ENCODE data around the gene PLEKHH2.

The PLEKHH2 gene

DNA sequence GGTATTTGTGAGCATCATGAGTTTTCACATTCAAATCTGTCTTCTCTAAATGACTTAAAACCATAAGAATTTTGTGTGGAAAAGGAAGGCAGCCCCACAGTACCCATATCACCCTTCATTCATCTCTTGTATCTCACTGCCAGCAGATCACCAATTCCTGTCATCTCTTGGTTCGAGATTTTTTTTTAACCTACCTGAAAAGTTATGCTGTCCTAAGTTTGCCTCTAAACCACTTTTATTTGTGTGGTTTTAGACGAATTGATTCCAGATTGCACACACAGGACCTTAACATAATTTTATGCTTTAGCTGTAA is 169.6 kb downstream of the PLEKHH2 start:
- H3K4me3 ChIP-seq (replicated peaks; ENCODE audit: insufficient read depth, low read length) = no peak overlapping the region
- no peaks in the 10 kb centered on the region for H3K27me3 ChIP-seq (ENCODE audit: insufficient read depth, poor library complexity, severe bottlenecking)
- TF ChIP-seq CTCF (IDR thresholded peaks at IDR 0.05; ENCODE audit: insufficient read depth, low read length) = no peak
- TF ChIP-seq GABPA (IDR thresholded peaks at IDR 0.05; ENCODE audit: low read depth) = no peak
- TF ChIP-seq SPI1 (IDR thresholded peaks at IDR 0.05; ENCODE audit: borderline replicate concordance, low read depth) = no peak
- no peak overlapping the region for H3K27ac ChIP-seq (replicated peaks)
- DNase-seq (ENCODE audit: low read depth in 1 of 2, low spot score in 1 of 2) = no peak

DNA sequence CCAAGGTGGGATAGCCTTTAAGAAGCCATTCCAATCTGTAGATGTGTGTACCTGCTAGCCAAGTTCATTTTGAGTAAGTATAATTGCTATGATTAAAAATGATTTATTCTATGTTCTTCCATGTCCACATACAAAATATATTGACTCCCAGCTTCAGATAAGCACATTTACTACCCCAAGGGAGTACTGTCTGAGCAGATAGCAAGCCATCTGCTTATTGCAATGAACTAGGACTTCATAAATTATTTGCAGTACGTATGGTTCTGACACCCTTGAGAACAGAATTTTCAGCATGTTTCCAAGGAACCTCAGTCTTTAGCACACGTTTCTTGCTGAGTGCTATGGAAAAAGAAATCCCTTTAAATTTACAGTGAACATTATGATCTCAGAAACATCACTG is 173.4 kb downstream of the PLEKHH2 start:
- H3K27me3 ChIP-seq (ENCODE audit: insufficient read depth, poor library complexity, severe bottlenecking) = no peaks in the 10 kb centered on the region
- H3K4me3 ChIP-seq (replicated peaks; ENCODE audit: insufficient read depth, low read length) = no peak overlapping the region
- TF ChIP-seq REST (IDR thresholded peaks at IDR 0.05; ENCODE audit: insufficient replicate concordance, low read depth) (no peak), SPI1 (IDR thresholded peaks at IDR 0.05; ENCODE audit: borderline replicate concordance, low read depth) (no peak), CTCF (IDR thresholded peaks at IDR 0.05; ENCODE audit: insufficient read depth, low read length) (no peak), GABPA (IDR thresholded peaks at IDR 0.05; ENCODE audit: low read depth) (no peak), POLR2AphosphoS5 (IDR thresholded peaks at IDR 0.05; ENCODE audit: low read depth) (no peak)
- no peak overlapping the region for H3K27ac ChIP-seq (replicated peaks)
- DNase-seq (ENCODE audit: low read depth in 1 of 2, low spot score in 1 of 2) = no peak

GRCh38 chr2:43810888-43811287 is 173.8 kb downstream of the PLEKHH2 start:
- no peaks in the 10 kb centered on the region for H3K27me3 ChIP-seq (ENCODE audit: insufficient read depth, poor library complexity, severe bottlenecking)
- DNase-seq (ENCODE audit: low read depth in 1 of 2, low spot score in 1 of 2) = no peak
- TF ChIP-seq POLR2AphosphoS5 (IDR thresholded peaks at IDR 0.05; ENCODE audit: low read depth) = no peak
- no peak for TF ChIP-seq SPI1 (IDR thresholded peaks at IDR 0.05; ENCODE audit: borderline replicate concordance, low read depth)
- no peak for TF ChIP-seq REST (IDR thresholded peaks at IDR 0.05; ENCODE audit: insufficient replicate concordance, low read depth)
- no peak for TF ChIP-seq CTCF (IDR thresholded peaks at IDR 0.05; ENCODE audit: insufficient read depth, low read length)
- no peak for TF ChIP-seq GABPA (IDR thresholded peaks at IDR 0.05; ENCODE audit: low read depth)
- H3K27ac ChIP-seq (replicated peaks) = no peak overlapping the region
- no peak overlapping the region for H3K4me3 ChIP-seq (replicated peaks; ENCODE audit: insufficient read depth, low read length)

DNA sequence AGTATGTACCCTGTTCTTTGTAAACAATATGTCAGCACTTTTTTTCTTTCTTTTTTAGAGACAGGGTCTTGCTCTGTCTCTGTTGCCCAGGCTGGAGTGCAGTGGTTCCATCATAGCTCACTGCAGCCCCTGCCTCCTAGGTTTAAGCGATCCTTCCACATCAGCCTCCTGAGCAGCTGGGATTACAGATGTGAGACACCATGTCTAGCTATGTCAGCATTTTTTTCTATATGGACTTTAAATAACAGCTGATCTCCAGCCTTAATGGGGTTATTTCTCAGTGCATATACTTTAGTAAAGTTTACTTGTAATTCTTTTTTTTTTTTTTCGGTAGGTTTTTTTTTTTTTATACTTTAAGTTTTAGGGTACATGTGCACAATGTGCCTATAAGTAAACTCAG is 174.9 kb downstream of the PLEKHH2 start:
- DNase-seq (ENCODE audit: low read depth in 1 of 2, low spot score in 1 of 2) = no peak
- Histone ChIP-seq H3K27ac (replicated peaks) (no peak overlapping the region), H3K4me3 (replicated peaks; ENCODE audit: insufficient read depth, low read length) (no peak overlapping the region), H3K27me3 (ENCODE audit: insufficient read depth, poor library complexity, severe bottlenecking) (no peaks in the 10 kb centered on the region)
- TF ChIP-seq GABPA (IDR thresholded peaks at IDR 0.05; ENCODE audit: low read depth) = no peak
- TF ChIP-seq SPI1 (IDR thresholded peaks at IDR 0.05; ENCODE audit: borderline replicate concordance, low read depth) = no peak
- TF ChIP-seq CTCF (IDR thresholded peaks at IDR 0.05; ENCODE audit: insufficient read depth, low read length) = no peak
- TF ChIP-seq REST (IDR thresholded peaks at IDR 0.05; ENCODE audit: insufficient replicate concordance, low read depth) = no peak
- no peak for TF ChIP-seq POLR2AphosphoS5 (IDR thresholded peaks at IDR 0.05; ENCODE audit: low read depth)

Measured in HL-60 (cell line).